Inferior parietal cortex (tissue), 1 donor: ENCODE measurements around the gene FBXW9.
A peak's percentile ranks its signal among the peaks of the same experiment; 100 is the strongest.
"Not testable (repeated sequence)": the region's sequence is repeated elsewhere in the genome, so short reads cannot be mapped to it uniquely, and the experiment has no call there.

Source experiments
- DNase-seq: peaks from one replicate; pipeline ENCODE4 v3.0.0-alpha.2; 2016; ENCODE audit errors: extremely low spot score

Gene FBXW9

GRCh38 chr19:12696366-12697335 lies at the start of gene FBXW9:
Gene FBXW9, minus strand, starts transcription at chr19:12696631. Its CDS starts 50 bp downstream, at chr19:12696581.
- DNase-seq, result peak; percentile 99

- DNase-seq, result no peak
These were observed 48.9 kb upstream of the FBXW9 start for GRCh38 chr19:12745166-12745897.

DNA sequence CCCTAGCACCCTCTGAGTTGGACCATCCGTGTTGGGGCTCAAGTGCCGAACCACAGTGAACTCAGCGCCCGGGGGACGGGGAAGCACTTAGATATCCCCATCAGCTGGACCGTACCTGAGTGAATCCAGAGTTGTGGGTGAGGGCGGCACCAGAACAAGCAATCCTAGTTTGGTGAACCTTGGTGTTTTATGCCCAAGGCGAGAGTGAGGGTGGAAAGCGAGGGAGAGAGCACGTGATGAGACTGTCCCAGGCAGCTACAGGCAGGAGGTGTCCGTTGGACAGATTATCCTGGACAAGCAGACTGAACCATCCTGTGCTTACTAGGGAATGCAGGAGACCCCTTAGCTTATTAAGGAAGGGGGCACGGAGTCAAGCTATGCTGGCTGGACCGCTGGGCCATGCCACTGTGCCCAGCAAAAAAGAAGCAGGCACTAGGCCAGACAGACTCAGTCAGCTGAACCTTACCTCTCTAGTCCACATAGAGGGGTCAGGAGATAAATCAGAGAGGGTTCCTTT lies 41.5 kb upstream of the FBXW9 start:
- DNase-seq, result no peak

DNA sequence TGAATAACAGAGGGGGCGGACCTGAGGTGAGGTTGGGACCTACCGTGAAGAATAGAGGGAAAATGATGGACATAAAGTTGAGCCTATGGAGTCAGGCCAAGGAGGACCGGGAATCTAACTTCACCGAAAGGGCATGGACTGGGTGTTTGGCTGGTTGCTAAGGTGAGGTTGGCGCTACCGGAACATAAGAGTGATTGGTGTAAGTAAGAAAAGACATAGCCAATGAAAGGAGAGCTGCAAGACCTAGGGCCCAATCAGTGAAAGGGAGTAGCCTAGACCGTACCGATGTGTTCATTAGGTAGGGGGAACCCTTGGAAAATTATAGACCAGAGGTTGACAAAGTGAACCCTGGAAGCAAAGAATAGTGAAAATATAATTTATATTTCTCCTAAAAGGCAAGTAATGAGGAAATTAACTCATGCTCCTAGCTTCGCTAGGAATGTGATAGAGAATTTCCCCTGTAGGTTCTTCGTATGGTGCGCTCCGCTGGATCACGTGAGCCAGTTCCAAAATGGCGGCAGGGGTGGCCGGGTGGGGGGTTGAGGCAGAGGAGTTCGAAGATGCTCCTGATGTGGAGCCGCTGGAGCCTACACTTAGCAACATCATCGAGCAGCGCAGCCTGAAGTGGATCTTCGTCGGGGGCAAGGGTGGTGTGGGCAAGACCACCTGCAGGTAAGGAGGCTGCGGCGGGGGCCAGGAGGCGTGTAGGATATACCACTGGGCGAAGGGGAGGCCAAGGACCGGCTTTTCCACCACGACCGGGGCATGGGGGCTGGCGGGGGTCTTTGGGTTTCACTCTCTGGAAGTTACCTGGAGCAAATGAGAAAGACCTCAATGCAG lies 40.8 kb upstream of the FBXW9 start, which contains the start of gene GET3:
GET3 (plus strand) TSS at position 503 of the 840 bp plus-strand sequence; CDS start at position 512, 9 bp downstream.
- peak; percentile 97 for DNase-seq

DNA sequence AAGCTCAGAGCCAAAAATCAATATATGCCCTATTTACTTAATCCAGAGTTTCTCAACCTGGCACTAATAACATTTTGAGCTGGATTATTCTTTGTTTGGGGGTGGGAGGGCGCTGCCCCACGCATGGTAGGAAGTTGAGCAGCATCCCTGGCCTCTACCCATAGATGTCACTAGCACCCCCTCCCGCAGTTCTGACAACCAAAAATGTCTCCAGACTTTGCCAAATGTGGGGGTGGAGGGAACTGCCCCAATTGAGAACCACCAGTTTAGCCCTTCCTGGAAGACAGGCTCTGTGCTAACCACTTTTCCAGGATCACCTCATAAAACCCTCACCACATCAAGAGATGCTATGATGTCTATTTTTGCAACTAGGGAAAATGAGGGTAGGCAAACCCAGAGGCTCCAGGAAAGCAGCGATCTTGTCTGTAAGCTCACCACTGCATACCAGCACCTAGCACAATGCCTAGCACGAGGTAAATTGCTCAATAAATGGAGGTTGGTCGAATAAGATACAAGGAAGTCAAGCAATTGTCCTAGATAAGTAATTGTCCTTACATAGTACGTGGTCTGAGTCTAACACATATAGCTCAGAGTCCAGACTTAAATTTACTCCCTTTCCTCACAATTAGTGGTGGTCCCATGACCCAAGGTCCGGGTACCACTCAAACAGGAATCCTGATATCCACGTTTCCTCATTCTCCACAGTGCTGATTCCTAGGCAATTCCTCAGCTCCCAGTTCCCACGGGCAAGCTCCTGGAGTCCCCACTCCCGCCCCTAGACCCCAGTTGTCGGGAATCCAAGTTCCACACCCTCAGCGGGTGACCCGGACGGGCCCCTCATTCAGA lies 37.2 kb upstream of the FBXW9 start:
- no peak for DNase-seq

GRCh38 chr19:12731337-12731736 lies 34.9 kb upstream of the FBXW9 start:
- no peak for DNase-seq

DNA sequence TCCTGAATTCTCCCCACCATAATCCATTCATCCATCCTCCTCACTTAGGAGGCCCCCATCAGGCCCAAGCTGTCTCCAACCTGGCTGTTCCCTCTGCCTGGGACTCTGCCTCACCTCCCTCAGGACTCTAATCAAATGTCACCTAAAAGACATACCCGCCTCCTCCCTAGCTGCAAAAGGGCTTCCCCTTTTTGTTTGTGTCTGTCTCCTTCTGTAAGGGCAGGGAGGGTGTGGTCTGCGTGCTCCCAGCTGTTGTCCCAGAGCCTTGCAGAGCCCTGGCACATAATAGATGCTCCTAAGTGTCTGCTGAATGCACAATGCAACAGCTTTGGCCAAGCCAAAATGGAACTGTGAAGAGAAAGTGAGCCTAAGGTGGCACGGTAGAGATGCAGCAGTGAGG lies 33.6 kb upstream of the FBXW9 start:
- no peak for DNase-seq

DNA sequence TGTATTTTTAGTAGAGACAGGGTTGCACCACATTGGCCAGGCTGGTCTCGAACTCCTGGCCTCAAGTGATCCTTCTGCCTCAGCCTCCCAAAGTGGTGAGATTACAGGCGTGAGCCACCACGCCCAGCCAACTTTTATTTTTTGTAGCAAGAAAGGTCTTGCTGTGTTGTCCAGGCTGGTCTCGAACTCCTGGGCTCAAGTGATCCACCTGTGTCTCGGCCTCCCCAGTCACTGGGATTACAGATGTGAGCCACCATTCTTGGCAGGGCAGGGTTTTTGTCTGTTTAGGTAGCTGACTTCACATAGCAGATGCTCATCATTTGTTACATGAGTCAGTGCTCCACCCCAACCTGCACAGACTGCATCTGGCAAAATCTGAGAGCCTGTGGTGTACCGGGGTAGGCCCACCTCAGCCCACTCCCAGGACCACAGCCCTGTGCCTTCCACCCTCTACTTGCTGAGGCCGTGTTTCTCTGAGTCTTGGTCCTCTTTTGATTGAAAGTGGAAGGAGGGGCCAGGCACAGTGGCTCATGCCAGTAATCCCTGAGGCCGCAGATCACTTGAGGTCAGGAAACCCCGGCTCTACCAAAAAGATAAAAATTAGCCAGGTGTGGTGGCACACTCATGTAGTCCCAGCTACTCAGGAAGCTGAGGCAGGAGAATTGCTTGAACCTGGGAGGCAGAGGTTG lies 31.5 kb upstream of the FBXW9 start:
- no peak for DNase-seq

- DNase-seq, result no peak
These were observed 30.5 kb upstream of the FBXW9 start for GRCh38 chr19:12726988-12727316.

DNA sequence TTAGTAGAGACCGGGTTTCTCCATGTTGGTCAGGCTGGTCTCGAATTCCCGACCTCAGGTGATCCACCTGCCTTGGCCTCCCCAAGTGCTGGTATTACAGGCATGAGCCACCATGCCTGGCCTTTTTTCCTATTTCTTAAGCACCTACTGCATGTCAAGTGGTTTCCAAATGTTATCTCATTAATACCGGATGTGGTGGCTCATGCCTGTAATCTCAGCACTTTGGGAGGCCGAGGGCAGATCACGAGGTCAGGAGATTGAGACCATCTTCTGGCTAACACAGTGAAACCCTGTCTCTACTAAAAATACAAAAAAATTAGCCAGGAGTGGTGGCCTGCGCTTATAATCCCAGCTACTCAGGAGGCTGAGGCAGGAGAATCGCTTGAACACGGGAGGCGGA lies 29.2 kb upstream of the FBXW9 start:
- DNase-seq, result not testable (repeated sequence)

- DNase-seq, result peak; percentile 68
These were observed 27.4 kb upstream of the FBXW9 start, which contains the start of gene TNPO2 for GRCh38 chr19:12723641-12724426. Gene TNPO2, minus strand, starts transcription at chr19:12723932. Its CDS starts 2,955 bp downstream, at chr19:12720977.

GRCh38 chr19:12723381-12723640 lies 26.9 kb upstream of the FBXW9 start:
- DNase-seq, result no peak

DNA sequence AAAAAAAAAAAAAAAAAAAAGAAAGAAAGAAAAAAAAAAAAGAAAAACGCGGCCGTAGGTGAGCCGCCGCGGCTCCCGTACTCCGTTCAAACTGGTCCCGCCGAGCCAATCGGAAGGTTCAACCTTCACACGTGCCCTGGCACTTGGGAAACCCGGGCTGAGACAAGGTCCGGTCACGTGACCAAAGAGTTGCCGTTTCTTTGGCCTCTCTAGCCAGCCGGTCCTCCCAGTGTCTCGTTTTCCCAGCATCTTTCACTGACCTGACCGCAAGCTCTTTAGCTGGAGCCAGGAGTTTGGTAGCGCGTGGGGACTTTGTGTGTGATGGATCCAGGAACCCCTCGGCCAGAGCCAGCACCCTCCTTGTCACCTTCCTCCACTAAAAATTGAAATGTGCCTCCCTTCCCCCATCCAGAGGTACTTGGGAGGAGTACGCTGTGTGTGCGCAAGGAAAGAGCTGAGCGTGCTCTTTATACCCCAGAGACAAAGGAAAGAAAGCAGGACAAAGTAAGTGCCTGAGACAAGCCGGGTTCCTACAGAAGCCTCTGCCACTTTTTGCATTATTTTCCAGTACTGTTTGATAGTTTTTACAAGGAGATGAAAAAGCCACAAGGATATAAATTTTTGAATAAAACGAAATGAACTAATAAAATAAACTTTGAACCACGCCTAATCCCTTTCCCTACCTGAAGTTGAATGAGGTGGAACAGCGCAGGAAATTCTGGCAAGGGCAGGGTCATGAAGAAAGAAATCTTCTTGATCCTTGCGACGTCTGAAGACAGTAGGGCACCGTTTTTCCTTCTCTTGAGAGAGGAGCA lies 26.3 kb upstream of the FBXW9 start:
- DNase-seq, result peak; percentile 100

- peak; percentile 4 for DNase-seq
These were observed 25.5 kb upstream of the FBXW9 start for GRCh38 chr19:12721656-12722565.

GRCh38 chr19:12720851-12721655 lies 24.6 kb upstream of the FBXW9 start:
- peak; percentile 13 for DNase-seq

GRCh38 chr19:12720296-12720695 lies 23.9 kb upstream of the FBXW9 start:
- DNase-seq, result no peak

DNA sequence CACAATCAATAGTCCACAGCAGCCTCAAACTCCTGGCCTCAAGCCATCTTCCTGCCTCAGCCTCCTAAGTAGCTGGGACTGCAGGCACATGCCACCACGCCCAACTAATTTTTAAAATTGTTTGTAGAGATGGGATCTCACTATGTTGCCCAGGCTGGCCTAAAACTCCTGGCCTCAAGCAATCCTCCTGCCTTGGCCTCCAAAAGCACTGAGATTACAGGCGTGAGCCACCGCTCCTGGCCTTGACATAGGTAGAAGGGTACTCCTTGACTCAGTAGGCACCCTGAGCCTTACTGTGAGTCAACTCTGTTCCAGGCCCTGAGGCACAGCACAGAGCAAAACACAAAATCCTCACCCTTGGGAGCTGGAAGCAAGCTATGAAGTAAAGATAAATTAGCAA lies 19.5 kb upstream of the FBXW9 start:
- no peak for DNase-seq
